Measurements from ENCODE around the gene UBAP2.
"Not testable (repeated sequence)": the region's sequence is repeated elsewhere in the genome, so short reads cannot be mapped to it uniquely, and the experiment has no call there.

The UBAP2 gene

DNA sequence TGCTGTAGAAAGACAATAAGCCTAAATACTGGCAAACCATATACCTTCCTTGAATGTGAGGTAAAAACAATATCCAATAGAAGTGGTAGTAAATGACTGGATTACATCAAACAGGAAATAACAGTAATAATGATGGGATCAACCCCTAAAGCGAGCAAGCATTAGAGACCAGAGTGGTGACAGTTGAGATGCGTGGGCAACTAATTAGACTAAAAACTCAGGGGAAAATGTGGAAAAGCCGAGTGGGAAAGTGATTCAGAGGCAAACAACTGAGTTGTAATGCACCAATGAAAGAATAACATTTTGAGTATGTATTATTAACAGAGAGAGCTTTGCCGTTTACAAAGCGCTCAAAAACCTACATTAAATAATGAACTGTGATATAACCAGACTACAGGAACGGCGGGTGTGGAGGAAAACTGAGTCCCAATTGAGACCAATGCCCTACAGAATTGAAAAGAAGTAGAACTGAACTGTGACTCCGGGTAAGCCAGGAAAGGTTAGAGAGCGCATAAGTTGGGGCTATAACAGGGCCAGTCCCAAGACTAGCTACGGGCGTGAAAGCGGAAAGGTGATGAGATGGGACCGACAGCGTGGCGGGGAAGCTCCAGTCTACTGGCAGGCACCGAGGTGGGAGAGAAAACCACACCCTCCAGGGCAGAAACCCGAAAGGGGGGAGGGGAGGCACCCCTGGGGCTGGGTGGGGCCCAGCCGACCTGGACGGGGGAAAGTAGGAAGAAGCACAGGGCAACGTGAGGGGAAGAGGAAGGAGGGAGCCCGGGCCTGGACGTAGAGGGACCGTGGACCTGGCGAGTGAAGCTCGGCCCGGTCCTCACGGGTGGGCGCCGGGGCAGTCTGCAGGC lies 592 bp downstream of the UBAP2 start:
- peak in 21 of 51 donors; percentile 18 to 59 (median 41) for DNase-seq

DNA sequence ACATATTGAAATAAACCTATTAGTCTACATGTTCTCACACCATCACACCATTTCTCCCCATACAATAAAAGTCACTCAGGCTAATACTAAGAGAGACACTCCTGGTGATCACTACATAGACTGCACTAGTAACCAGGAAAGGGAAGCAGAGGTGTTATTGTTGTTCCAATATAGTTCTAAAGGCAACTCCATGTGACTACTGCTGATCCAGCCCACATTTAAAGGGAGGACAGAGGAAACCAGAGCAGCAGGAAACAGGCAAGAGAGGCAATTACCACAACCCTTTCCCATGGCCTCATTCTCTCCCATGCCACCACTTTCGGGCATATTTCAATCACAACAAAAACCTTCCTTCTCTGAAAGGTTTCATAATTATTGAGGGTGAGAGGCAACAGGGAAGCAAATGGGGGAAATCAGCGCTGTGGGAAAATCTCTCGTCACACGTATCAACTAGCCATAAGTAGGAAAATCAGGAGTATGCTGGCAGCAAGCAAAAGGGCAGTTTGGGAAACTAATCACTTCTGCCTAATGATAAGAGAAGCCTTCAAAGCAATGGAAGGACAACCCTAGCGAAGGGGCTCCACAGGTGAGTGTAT lies 1.8 kb downstream of the UBAP2 start:
- no peak for DNase-seq

DNA sequence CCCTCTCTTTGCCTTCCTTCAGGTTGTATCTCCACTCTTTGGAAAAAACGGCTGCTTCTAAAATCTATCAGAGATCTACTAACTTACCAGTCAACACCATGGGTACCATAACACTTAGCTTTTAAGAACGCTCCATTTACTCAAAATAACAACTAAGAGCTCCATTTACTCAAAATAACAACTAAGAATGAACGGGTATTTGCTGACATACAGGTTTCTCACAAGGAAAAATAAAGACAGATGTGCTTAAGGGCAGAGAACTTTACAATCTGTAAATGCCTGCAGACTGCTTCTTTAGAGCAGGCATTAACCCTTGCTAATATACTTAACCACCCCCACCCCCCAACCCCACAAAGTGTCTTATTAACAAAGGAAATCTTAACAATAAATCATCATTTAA lies 2.8 kb downstream of the UBAP2 start:
- no peak for DNase-seq

DNA sequence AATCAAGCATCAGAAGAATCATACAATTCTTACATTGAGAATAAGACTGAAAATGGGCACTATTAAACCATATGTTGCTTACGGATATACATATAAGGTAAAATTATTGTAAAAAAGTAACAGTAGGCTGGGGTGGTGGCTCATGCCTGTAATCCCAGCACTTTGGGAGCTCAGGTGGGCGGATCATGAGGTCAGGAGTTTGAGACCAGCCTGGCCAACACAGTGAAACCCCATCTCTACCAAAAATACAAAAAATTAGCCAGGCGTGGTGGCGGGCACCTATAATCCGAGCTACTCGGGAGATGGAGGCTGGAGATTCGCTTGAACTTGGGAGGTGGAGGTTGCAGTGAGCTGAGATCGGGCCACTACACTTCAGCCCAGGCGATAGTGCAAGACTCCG lies 6.6 kb downstream of the UBAP2 start:
- not testable (repeated sequence) for DNase-seq

DNA sequence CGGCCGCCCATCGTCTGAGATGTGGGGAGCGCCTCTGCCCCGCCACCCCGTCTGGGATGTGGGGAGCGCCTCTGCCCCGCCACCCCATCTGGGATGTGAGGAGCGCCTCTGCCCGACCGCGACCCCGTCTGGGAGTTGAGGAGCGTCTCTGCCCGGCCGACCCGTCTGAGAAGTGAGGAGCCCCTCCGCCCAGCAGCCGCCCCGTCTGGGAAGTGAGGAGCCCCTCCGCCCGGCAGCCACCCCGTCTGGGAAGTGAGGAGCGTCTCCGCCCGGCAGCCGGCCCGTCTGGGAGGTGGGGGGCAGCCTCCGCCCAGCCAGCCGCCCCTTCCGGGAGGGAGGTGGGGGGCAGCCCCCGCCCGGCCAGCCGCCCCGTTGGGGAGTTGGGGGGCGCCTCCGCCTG lies 9.8 kb downstream of the UBAP2 start:
- DNase-seq = not testable (repeated sequence)

DNA sequence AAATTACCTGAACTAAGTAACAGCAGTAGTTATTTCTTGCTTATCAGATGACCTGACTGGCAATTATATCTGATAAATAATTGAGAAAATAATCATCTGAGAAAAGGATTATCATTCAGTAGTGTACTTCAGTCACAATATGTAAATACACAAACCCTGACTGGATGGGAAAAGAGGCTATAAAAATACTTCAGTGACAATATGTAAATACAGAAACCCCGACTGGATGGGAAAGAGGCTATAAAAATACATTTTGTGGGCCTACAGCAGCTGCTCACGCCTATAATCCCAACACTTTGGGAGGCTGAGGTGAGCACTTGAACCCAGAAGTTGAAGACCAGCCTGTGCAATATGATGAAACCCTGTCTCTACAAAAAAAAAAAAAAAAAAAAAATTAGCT lies 11.1 kb downstream of the UBAP2 start:
- no peak for DNase-seq

DNA sequence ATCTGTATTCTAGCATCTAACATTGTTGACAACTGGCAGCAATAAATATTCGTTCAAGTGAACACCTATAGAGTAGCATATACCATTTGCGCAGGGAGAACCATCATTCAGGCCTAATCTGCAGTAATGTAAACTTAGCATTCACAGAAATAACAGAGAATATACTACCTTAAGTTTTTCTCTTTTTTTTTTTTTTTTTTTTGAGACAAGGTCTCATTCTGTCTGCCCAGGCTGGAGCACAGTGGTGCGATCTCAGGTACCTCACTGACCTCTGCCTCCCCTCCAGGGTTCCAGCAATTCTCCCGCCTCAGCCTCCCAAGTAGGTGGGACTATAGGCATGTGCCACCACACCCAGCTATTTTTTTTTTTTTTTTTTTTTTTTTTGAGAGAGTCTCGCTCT lies 12.1 kb downstream of the UBAP2 start:
- no peak for DNase-seq

DNA sequence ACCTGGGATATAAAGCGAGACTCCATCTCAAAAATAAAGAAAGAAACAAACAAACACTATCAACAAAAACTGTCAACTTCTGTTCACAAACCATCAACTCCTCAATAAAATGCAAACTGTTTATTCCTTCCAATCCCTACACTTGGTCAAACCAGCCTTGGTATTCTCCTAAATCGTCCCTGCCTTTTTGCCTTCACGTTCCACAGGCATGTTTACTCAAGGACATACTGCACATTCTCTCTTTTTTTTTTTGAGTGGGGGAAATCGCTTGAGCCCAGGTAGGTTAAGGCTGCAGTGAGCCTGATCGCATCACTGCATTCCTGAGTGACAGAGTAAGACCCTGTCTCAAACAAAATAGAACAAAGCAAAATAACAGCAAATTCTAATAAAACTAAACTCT lies 13.0 kb downstream of the UBAP2 start:
- DNase-seq = no peak

DNA sequence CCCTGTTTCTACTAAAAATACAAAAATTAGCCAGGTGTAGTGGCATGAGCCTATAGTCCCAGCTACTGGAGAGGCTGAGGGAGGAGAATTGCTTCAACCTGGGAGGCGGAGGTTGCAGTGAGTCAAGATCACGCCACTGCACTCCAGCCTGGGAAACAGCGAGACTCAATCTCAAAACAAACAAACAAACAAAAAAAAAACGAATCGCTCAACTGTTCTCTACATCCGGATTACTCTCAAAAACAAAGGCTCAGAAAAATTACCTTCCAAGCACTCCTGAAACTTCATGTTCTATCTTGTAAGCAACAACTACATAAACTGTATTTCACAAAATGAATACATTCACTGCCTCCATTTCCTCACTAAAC lies 14.0 kb downstream of the UBAP2 start:
- no peak for DNase-seq

DNA sequence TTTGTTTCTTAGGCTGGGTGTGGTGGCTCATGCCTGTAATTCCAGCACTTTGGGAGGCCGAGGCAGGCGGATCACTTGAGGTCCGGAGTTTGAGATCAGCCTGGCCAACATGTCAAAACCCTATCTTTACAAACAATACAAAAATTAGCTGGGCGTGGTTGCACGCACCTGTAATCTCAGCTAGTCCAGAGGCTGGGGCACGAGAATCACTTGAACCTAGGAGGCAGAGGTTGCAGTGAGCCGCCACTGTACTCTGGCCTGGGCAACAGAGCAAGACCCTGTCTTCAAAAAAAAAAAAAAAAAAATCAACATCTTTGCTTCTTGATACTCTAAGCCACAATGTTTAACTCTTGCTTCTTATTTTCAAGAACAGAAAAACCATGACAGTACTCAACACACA lies 16.1 kb downstream of the UBAP2 start:
- no peak for DNase-seq

DNA sequence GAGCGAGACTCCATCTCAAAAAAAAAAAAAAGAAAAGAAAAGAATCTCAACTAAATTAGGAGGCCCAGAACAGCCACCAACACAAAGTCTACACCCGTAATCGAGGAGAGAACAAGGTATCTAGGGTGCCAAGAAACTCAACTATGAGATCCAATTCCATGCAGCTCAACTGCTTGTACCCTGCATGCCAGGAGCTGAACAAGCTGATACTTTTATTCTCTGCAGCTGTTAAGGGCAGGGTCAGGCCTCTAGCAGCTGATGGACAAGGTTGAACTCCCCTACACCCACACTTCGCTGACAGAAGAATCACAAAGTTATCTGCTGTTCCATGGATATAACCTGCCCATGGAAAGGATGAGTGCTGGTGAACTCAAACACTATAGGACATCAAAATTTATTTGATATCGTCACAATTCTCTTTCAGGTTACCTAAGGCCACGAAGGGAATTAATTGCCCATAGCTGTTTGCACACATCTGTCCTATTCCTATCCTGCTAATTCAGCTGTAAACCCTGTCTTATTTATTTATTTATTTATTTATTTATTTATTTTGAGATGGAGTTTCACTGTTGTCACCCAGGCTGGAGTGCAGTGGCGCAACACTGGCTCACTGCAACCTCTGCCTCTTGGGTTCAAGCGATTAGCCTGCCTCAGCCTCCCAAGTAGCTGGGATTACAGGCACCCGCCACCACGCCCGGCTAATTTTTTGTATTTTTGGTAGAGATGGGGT lies 20.7 kb downstream of the UBAP2 start:
- no peak for DNase-seq

DNA sequence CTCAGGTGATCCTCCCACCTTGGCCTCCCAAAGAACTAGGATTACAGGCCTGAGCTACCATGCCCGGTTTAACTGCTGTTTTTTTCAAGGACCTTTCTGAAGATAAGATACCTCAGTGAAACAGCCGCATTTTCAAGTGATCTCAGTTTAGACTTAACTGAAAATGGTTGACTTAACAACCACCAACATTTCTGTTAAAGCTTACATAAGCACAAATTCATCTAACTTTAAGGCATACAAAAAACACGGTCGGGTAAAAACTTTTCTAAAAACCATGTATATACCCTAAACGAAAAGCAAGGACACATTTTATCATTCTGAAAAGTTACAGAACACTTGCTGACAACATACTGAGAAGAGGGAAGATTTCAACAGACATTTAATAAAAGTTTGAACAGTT lies 22.9 kb downstream of the UBAP2 start:
- no peak for DNase-seq

DNA sequence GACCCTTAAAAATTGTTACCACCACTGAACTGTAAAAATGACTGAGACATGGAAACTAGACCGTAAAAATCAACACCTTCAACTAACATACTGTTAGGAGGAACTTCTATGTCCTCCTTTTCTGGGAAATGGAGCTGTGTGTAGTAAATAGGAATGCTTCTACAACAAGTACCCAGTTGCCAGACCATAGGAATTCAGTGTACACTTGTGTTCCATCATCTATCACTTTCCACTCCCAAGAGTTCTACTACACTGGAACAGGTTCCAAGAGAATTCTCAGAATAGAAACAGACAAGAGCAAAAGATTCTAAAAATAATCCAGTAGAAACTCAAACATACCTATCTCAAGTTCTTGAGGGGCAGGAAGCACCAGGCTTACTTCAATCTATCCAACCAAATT lies 23.6 kb downstream of the UBAP2 start:
- no peak for DNase-seq

DNA sequence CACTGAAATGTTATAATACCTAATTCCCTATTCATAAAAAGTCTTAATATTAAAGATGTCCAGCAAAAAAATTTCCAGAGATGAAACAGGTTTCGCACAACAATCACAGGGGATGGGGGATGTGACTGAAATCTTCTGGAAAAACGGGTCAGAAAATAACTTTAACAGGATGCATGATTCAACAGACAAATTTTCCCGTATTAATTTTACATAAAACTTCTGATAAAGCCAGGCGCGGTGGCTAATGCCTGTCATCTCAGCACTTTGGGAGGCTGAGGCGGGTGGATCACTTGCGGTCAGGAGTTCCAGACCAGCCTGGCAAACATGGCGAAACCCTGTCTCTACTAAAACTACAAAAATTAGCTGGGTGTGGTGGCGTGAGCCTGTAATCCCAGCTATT lies 24.2 kb downstream of the UBAP2 start:
- DNase-seq = not testable (repeated sequence)

DNA sequence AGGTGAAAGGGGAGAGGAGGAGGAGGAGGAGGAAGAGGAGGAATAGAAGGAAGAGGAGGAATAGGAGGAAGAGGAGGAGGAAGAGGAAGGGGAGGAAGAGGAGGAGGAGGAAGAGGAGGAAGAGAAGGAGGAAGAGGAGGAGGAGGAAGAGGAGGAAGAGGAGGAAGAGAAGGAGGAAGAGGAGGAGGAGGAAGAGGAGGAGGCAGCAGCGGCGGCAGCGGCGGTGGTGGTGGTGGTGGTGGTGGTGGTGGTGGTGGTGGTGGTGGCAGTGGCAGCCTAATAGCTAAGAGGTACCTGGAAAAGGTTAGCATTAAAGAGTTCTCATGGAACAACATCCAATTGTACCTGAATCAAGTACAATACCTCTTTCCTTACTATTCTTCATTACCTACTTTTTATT lies 32.5 kb downstream of the UBAP2 start:
- no peak for DNase-seq

DNA sequence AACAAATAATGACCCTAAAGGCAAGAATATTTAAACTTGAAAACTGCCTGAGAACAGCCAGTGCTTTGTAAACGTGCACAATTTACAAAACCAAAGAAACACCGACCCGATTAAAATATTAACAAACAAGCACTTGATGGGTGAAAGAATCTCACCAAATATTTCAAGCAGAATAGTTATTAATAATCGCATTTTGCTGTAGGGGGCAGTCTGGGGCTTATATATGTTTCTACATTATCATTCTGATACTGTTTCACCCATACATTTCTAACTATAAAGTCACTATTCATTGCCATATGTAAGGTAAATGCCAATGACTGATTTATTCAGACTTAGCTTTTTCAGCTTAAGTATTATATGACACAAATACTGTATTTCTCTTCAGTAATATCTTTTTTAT lies 37.7 kb downstream of the UBAP2 start:
- no peak for DNase-seq

DNA sequence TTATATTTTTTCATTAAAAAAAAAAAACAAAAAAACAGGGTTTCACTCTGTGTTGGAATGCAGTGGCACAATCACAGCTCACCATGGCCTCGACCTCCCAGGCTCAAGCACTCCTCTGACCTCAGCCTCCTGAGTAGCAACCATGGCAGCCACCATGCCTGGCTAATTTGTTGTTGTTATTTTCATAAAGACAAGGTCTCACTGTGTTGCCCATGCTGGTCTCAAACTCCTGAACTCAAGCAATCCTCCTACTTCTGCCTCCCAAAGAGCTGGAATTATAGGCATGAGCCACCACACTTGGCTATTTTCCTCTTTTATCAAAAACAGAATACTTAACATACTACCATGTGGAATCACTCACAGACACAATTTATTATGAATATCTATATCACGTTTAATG lies 46.7 kb downstream of the UBAP2 start:
- no peak for DNase-seq

DNA sequence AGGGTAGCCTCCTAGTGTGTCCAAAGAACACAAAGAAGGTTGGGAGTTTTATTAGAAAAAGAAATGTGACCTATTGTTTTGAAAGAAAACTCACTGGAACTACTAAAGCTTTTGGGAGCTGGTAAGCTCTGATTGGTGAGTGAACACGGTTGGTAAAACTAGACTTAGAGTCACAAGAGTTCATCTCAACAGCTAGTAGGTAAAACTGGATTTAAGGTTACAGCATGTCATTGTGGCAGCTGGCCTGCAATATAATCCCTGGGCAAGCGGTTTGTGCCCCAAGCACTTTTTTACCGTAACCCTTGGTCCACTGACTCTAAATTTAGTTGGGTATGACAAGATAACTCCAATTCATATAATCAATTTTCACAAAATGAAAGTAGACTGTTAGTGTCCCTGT lies 47.4 kb downstream of the UBAP2 start:
- DNase-seq = no peak

DNA sequence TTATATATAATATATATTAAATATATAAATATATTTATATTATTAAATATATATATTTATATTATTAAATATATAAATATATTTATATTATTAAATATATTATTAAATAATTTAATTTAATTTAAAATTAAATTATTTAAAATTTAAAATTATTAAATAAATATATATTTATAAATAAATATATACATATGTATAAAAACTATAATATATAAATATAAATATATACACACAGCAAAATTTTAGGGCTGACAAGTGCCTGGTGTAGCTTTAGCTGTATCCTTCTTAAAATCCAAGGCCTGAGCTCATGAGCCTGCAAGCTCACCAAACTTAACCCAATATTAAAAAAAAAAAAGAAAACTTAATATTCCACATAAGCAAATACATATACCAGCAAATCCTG lies 53.2 kb downstream of the UBAP2 start:
- DNase-seq = no peak

DNA sequence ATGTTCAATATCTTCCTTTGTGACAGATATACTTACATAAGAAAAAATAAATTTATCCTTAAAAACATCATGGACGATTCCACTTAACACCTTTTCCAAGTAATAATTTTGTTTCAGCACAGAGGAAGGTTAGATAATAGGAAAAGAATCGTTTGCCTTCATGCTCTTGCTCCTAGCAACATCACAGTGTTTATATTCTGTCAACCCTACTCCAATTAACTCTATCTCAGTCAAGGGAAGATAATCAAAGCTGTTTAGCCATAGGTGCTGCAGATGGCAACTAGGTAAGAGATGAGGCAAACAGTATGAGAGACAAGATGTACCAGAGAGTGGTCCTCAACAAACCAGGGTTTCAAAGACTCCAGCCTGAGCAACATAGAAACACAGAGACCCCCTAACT lies 55.6 kb downstream of the UBAP2 start:
- no peak for DNase-seq

DNA sequence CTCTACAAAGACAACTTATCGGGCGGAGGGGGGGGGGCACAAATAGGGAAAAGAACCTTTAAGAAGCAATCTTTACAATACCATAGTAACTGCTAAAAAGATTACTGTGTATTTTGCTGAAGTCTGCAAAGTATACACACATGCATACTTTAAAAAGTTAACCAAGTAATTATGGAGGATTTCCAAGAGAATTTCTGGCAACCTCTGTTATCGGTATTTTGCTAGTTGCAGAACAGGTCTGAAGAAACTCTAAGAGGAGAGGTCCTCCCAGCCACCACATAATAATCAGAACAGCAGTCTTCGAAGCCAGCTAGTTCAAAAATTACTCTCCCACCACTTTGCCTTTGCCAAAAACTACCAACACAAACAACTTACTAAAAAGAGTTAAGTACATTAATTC lies 56.1 kb downstream of the UBAP2 start:
- DNase-seq = no peak

DNA sequence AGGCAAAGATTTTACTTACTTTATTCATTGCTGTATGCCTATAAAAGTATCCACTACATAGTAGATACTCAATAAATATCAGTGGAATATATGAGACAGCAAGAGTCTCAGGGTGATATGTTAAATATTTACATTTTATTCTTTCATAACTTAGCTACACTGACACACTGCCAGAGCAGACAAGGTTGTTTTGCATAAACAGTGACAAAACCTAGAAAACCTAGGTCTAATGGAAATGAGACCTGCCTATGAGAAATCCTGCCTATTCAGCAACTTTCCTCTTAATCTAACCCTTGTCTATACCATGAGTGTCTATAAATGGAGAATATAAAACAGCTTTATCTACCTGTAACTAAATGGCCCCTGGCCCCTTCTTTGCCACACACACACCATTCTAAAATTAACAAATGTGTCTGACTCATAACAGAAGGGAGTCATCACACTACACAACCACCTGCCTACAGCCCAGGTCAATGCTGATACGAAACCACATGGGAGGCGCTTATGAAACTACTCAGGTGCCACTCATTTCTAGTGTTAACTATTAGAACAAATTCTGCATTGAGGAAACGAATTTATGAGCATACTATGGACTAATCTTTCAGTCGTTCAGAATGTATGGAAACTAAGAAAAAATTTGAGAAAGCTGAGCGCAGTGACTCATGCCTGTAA lies 60.3 kb downstream of the UBAP2 start:
- no peak for DNase-seq
